Left lung (tissue), 10 donors: ENCODE results near the gene SNX9. TPM values are rescaled to one million over a fixed set of nuclear protein-coding genes. Genes with fewer than 3 reads are reported as not detected.

ENCODE experiments used
- ATAC-seq: fragments of 200-7000 bp; cut with Tn5 transposase; one replicate; pipeline ENCODE4 v1.9.1; 2020; ENCODE audit warnings: moderate library complexity
- DNase-seq, 4 donors: peaks; one replicate each; pipeline ENCODE4 v3.0.0-alpha.2; 2013 to 2020
- H3K27ac ChIP-seq, 2 donors: fragments of 200-600 bp; sonication (generic) in 1 of 2; one replicate each; pipeline versions ENCODE4 v1.5.0 to v1.8.0; 2020 to 2021
- H3K27me3 ChIP-seq, 2 donors: fragments of 200-600 bp; sonication (generic) in 1 of 2; one replicate each; pipeline versions ENCODE4 v1.5.0 to v1.8.0; 2020 to 2021
- H3K36me3 ChIP-seq, 2 donors: fragments of 200-600 bp; sonication (generic) in 1 of 2; one replicate each; pipeline versions ENCODE4 v1.5.0 to v1.8.0; 2020 to 2021
- H3K4me1 ChIP-seq, 2 donors: fragments of 200-600 bp; one replicate each; pipeline ENCODE4 v1.8.0; 2021
- H3K4me3 ChIP-seq, 2 donors: fragments of 200-600 bp; sonication (generic) in 1 of 2; one replicate each; pipeline versions ENCODE4 v1.5.0 to v1.8.0; 2020 to 2021; ENCODE audit warnings: mild to moderate bottlenecking in 1 of 2
- H3K9me3 ChIP-seq, 2 donors: fragments of 200-600 bp; sonication (generic) in 1 of 2; one replicate each; pipeline versions ENCODE4 v1.5.0 to v1.8.0; 2020 to 2021
- CTCF ChIP-seq, 2 donors: fragments of 200-600 bp; sonication (generic) in 1 of 2; IDR thresholded peaks; one replicate each; pipeline versions ENCODE4 v1.5.0 to v1.8.0; 2021; ENCODE audit warnings: antibody characterized with exemption in 2 of 2
- intact Hi-C, 2 donors: fragments of 100-400 bp; cut with DNase I; formaldehyde crosslinking; loops; one replicate each; pipeline versions ENCODE4 v1.11.2 to v1.14.2; 2022
- polyA plus RNA-seq, 6 donors: library from polyadenylated mRNA; unstranded; fragments of 120-200 nt; gene quantifications; one replicate each; pipeline ENCODE4 v1.2.1, GENCODE V29; 2013; ENCODE audit not compliant: insufficient read length in 6 of 6
- total RNA-seq, 2 donors: library from RNA; stranded (reverse); fragmentation: NEBNext Ultra II Directional; extraction: Animal tissue kit (Norgen Biotek cat#: 25700); gene quantifications; one replicate each; pipeline ENCODE4 v1.2.1, GENCODE V29; 2021
- donor health status: DM: no; HTN: yes; CAD: no.
- donor health status: DM: no; HTN: no; CAD: no.

The SNX9 gene
- total and polyA plus RNA-seq, 8 donors, result 23.5 to 44.4 (median 38.4) TPM

- Histone ChIP-seq H3K36me3 (no peaks in the 10 kb centered on the region), H3K9me3 (no peaks in the 10 kb centered on the region), H3K4me3 (no peak overlapping the region), H3K4me1 (peaks cover 0 to 22% of the 10 kb centered on the region in 2 donors), H3K27ac (no peak overlapping the region), H3K27me3 (peaks cover 0 to 5% of the 10 kb centered on the region in 2 donors)
- DNase-seq, result no peak
- ATAC-seq, result no peak
- TF ChIP-seq CTCF (IDR thresholded peaks at IDR 0.05), result no peak
- intact Hi-C loops, result no loop called here
These were observed 7.9 kb downstream of the SNX9 start for GRCh38 chr6:157831018-157831369.

- DNase-seq (no peak), ATAC-seq (peak; percentile 38)
- no peaks in the 10 kb centered on the region for H3K9me3 ChIP-seq
- H3K36me3 ChIP-seq, result no peaks in the 10 kb centered on the region
- peaks cover 0 to 22% of the 10 kb centered on the region in 2 donors for H3K4me1 ChIP-seq
- no peak for TF ChIP-seq CTCF (IDR thresholded peaks at IDR 0.05)
- no peak overlapping the region for H3K4me3 ChIP-seq
- H3K27ac ChIP-seq, result no peak overlapping the region
- H3K27me3 ChIP-seq, result no peaks in the 10 kb centered on the region
- intact Hi-C loops, result no loop called here
These were observed 8.6 kb downstream of the SNX9 start for GRCh38 chr6:157831424-157832249.

GRCh38 chr6:157832250-157832967 is 9.4 kb downstream of the SNX9 start:
- intact Hi-C loops, result no loop called here
- no peak overlapping the region for H3K27ac ChIP-seq
- H3K4me3 ChIP-seq, result no peak overlapping the region
- H3K36me3 ChIP-seq, result no peaks in the 10 kb centered on the region
- no peak for TF ChIP-seq CTCF (IDR thresholded peaks at IDR 0.05)
- peaks cover 0 to 22% of the 10 kb centered on the region in 2 donors for H3K4me1 ChIP-seq
- DNase-seq (no peak), ATAC-seq (no peak)
- H3K9me3 ChIP-seq, result no peaks in the 10 kb centered on the region
- H3K27me3 ChIP-seq, result no peaks in the 10 kb centered on the region

- no peak overlapping the region for H3K4me3 ChIP-seq
- TF ChIP-seq CTCF (IDR thresholded peaks at IDR 0.05), result no peak
- intact Hi-C loops, result no loop called here
- DNase-seq, result no peak
- H3K4me1 ChIP-seq, result peaks cover 0 to 22% of the 10 kb centered on the region in 2 donors
- no peak overlapping the region for H3K27ac ChIP-seq
- no peak for ATAC-seq
- H3K9me3 ChIP-seq, result no peaks in the 10 kb centered on the region
- no peaks in the 10 kb centered on the region for H3K36me3 ChIP-seq
- no peaks in the 10 kb centered on the region for H3K27me3 ChIP-seq
These were observed 11.5 kb downstream of the SNX9 start for GRCh38 chr6:157834549-157834948.

GRCh38 chr6:157838718-157839430 is 15.8 kb downstream of the SNX9 start:
- ATAC-seq (no peak), DNase-seq (no peak)
- no peaks in the 10 kb centered on the region for H3K36me3 ChIP-seq
- H3K27me3 ChIP-seq, result no peaks in the 10 kb centered on the region
- TF ChIP-seq CTCF (IDR thresholded peaks at IDR 0.05), result no peak
- no peak overlapping the region for H3K4me3 ChIP-seq
- intact Hi-C loops, result no loop called here
- H3K4me1 ChIP-seq, result peaks cover 0 to 11% of the 10 kb centered on the region in 2 donors
- no peaks in the 10 kb centered on the region for H3K9me3 ChIP-seq
- H3K27ac ChIP-seq, result no peak overlapping the region
